Kidney epithelial cell (primary cell): ENCODE results near the gene ARFIP1. TPM values are rescaled to one million over a fixed set of nuclear protein-coding genes. Genes with fewer than 3 reads are reported as not detected.

Experiments
- DNase-seq: peaks from one replicate; pipeline ENCODE4 v3.0.0-alpha.2; 2010; ENCODE audit warnings: low read depth
- H3K27me3 ChIP-seq: 2 replicates; pipeline ENCODE4 v1.6.0; 2011; ENCODE audit warnings: low read length; ENCODE audit not compliant: control insufficient read depth, insufficient read depth
- H3K36me3 ChIP-seq: 2 replicates; pipeline ENCODE4 v1.5.1; 2011; ENCODE audit warnings: low read length; ENCODE audit not compliant: control insufficient read depth, insufficient read depth
- H3K4me3 ChIP-seq: 2 replicates; pipeline ENCODE4 v1.5.1; 2011; ENCODE audit warnings: low read depth, mild to moderate bottlenecking, control low read depth, low read length
- CTCF ChIP-seq: IDR thresholded peaks from 2 replicates; pipeline ENCODE4 v1.5.1; 2011; ENCODE audit warnings: mild to moderate bottlenecking, moderate library complexity, low read length, control low read depth, inconsistent platforms; ENCODE audit not compliant: insufficient read depth, poor library complexity, severe bottlenecking
- total RNA-seq: library from RNA; depleted of rRNA; stranded (reverse); fragments of >200 nt; gene quantifications from 2 replicates; pipeline ENCODE4 v1.2.3, GENCODE V29; 2015

Gene ARFIP1
- total RNA-seq, 1 donor from 2014 or later: 34.2 TPM

- no peaks in the 10 kb centered on the region for H3K36me3 ChIP-seq
- no peak overlapping the region for H3K4me3 ChIP-seq
- TF ChIP-seq CTCF: no peak
- DNase-seq: no peak
- no peaks in the 10 kb centered on the region for H3K27me3 ChIP-seq
These were observed 141.5 kb downstream of the ARFIP1 start for GRCh38 chr4:152921284-152921683.

DNA sequence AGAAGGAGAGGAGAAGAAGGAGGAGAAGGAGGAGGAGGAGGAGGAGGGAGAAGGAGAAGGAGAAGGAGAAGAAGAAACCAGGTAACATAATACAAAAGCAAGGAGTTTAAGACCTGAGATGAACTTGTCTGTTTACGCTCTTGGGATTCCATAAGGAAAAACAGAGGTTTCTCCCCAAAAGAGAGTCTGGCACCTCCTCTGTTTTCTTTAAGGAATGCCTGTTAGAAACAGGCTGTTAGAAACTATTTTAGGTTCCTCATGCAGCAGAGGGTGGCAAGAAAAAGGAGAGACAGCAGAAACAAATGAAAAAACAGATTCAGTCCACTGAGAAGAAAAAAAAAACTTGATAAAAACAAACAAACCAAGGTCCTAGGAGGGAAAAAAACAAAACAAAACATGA is 146.1 kb downstream of the ARFIP1 start:
- no peak for TF ChIP-seq CTCF
- DNase-seq: no peak

GRCh38 chr4:152926959-152927358 is 147.2 kb downstream of the ARFIP1 start:
- Histone ChIP-seq H3K4me3 (no peak overlapping the region), H3K36me3 (no peaks in the 10 kb centered on the region), H3K27me3 (no peaks in the 10 kb centered on the region)
- no peak for TF ChIP-seq CTCF
- DNase-seq: no peak

More for the DNA sequence above, 146.1 kb downstream of the ARFIP1 start:
- Histone ChIP-seq H3K27me3 (no peaks in the 10 kb centered on the region), H3K4me3 (no peak overlapping the region), H3K36me3 (no peaks in the 10 kb centered on the region)

DNA sequence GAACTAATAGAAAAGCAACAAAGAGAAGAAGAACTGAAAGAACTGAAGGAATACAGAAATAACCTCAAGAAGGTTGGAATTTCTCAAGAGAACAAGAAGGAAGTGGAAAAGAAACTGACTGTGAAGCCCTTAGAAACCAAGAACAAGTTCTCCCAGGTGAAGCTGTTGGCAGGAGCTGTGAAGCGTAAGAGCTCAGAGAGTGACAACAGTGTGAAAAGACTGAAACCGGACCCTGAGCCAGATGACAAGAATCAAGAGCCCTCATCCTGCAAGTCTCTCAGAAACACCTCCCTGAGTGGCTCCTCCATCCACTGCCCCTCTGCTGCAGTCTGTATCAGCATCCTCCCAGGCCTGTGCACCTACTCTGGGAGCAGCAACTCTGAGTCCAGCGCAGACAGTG is 148.0 kb downstream of the ARFIP1 start:
- H3K36me3 ChIP-seq: no peaks in the 10 kb centered on the region
- DNase-seq: no peak
- no peak for TF ChIP-seq CTCF
- no peaks in the 10 kb centered on the region for H3K27me3 ChIP-seq
- no peak overlapping the region for H3K4me3 ChIP-seq

DNA sequence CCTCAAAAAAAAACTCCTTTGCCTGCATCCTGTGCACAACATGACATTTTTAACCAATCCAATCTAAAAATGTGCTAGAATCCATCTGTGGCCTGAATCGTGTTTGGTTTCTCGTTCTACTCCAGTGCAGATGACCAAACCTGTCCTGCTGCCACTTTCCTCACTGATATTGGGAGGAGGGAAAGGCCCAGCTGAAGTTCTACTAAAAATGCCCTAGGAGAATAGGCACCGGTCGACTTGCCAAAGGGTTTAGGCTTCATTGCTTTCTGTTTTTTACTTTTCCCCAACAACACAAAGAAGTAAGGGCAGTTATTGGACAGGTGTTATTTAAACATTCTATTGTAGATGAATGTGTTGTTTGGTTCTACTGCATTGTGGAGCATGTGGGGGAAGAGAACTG is 148.5 kb downstream of the ARFIP1 start:
- H3K36me3 ChIP-seq: no peaks in the 10 kb centered on the region
- H3K4me3 ChIP-seq: no peak overlapping the region
- no peak for TF ChIP-seq CTCF

GRCh38 chr4:152929888-152930287 is 150.1 kb downstream of the ARFIP1 start:
- no peak for TF ChIP-seq CTCF
- Histone ChIP-seq H3K36me3 (no peaks in the 10 kb centered on the region), H3K27me3 (no peaks in the 10 kb centered on the region), H3K4me3 (no peak overlapping the region)
- DNase-seq: no peak

More for the DNA sequence above, 148.5 kb downstream of the ARFIP1 start:
- DNase-seq: no peak
- H3K27me3 ChIP-seq: no peaks in the 10 kb centered on the region
